PC-9 (cell line): ENCODE data around the gene LENG8.

ENCODE experiments used
- EZH2 ChIP-seq: fragments of 200-600 bp; sonication (generic); IDR thresholded peaks from 2 replicates; pipeline ENCODE4 v1.8.0; 2017; ENCODE audit warnings: antibody characterized with exemption, low read depth
- TF ChIP-seq, protein P1 (sequence below): fragments of 200-600 bp; sonication (generic); conservative IDR thresholded peaks from 2 replicates; pipeline ENCODE4 v1.6.1; 2017; ENCODE audit warnings: mixed run types, antibody characterized with exemption, mild to moderate bottlenecking, moderate library complexity

DNA sequence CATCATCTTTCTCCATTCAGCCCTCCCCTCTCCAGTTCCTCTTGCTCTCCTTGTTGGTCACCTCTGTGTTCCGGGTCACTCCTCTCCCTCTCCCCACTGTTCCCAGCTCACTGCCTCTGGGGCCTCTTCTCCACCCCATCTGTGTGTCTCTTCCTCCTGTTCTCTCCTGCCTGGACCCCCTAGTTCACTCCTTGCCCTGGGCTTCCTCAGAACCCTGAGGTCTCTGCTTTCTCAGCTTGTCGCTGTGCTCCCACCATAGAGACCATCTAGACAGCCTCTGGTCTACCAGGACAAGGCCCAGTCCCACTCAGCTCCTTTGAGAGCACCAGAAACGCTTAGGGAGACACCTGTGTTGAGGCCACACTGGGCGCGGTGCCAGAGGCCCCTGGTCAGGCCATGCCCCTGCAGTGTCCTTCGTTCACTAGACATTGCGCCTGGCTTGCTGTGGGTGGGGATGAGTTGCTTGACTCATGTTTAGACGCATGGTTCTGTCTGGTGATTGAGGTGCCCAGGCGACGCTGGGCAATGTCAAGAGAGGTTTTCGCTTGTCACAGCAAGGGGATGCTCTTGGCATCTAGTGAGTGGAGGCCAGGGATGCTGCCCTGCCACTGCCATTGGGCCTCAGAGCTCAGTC is 9.8 kb downstream of the LENG8 start:
- TF ChIP-seq, protein P1, sequence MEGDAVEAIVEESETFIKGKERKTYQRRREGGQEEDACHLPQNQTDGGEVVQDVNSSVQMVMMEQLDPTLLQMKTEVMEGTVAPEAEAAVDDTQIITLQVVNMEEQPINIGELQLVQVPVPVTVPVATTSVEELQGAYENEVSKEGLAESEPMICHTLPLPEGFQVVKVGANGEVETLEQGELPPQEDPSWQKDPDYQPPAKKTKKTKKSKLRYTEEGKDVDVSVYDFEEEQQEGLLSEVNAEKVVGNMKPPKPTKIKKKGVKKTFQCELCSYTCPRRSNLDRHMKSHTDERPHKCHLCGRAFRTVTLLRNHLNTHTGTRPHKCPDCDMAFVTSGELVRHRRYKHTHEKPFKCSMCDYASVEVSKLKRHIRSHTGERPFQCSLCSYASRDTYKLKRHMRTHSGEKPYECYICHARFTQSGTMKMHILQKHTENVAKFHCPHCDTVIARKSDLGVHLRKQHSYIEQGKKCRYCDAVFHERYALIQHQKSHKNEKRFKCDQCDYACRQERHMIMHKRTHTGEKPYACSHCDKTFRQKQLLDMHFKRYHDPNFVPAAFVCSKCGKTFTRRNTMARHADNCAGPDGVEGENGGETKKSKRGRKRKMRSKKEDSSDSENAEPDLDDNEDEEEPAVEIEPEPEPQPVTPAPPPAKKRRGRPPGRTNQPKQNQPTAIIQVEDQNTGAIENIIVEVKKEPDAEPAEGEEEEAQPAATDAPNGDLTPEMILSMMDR: no peak
- no peak for TF ChIP-seq EZH2
